Chondrocyte (in vitro differentiated cells): ENCODE measurements around the gene NCAPD2. TPM values are rescaled to one million over a fixed set of nuclear protein-coding genes. Genes with fewer than 3 reads are reported as not detected.
"Not testable (repeated sequence)": the region's sequence is repeated elsewhere in the genome, so short reads cannot be mapped to it uniquely, and the experiment has no call there.

Experiments
- DNase-seq: peaks from one replicate; pipeline ENCODE4 v3.0.0; 2021; ENCODE audit warnings: mixed read lengths, low spot score
- H3K27ac Mint-ChIP-seq: one replicate; pipeline ENCODE4 v1.8.0; 2021; ENCODE audit warnings: mild to moderate bottlenecking, moderate library complexity, mixed read lengths; ENCODE audit not compliant: unreplicated experiment
- H3K27me3 Mint-ChIP-seq: 2 replicates; pipeline ENCODE4 v1.8.0; 2021; ENCODE audit warnings: low read depth, mixed read lengths
- H3K36me3 Mint-ChIP-seq: 2 replicates; pipeline ENCODE4 v1.8.0; 2021; ENCODE audit warnings: low read depth, mixed read lengths
- H3K4me1 Mint-ChIP-seq: 2 replicates; pipeline ENCODE4 v1.8.0; 2021; ENCODE audit warnings: low read depth, mild to moderate bottlenecking, mixed read lengths
- H3K4me3 Mint-ChIP-seq: one replicate; pipeline ENCODE4 v1.8.0; 2021; ENCODE audit warnings: mild to moderate bottlenecking, moderate library complexity, mixed read lengths; ENCODE audit not compliant: unreplicated experiment
- H3K9me3 Mint-ChIP-seq: 2 replicates; pipeline ENCODE4 v1.8.0; 2021; ENCODE audit warnings: low read depth, mixed read lengths
- CTCF ChIP-seq: fragments of 200-600 bp; sonication (generic); IDR thresholded peaks from 2 replicates; pipeline ENCODE4 v1.5.0; 2021; ENCODE audit warnings: antibody characterized with exemption, mild to moderate bottlenecking, moderate library complexity
- total RNA-seq: library from RNA; stranded (reverse); gene quantifications from 3 replicates; pipeline ENCODE4 v1.2.1, GENCODE V29; 2021

NCAPD2 gene
- total RNA-seq, 1 donor from 2014 or later: 23.0 TPM

DNA sequence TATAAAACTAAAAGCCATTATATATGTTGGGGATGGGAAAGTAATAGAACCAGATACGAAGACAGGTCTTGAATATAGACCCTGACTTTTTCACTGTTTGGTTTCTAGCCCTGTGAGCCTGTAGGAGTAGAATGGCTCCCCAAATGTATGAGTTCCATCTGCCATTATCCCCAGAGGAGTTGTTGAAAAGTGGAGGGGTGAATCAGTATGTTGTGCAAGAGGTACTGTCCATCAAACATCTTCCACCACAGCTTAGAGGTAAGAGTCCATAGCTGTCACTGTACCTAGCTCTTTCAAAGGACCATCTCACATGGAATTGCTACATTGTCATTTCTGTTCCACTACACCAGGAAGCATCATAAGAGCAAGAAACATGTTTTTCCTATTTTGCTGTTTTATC, 1.1 kb downstream of the NCAPD2 start:
- Mint-ChIP-seq H3K4me3 (peak overlapping the region; percentile 95), H3K27ac (no peak overlapping the region), H3K4me1 (peaks cover 24% of the 10 kb centered on the region), H3K36me3 (peaks cover 8% of the 10 kb centered on the region), H3K27me3 (no peaks in the 10 kb centered on the region), H3K9me3 (no peaks in the 10 kb centered on the region)
- no peak for DNase-seq
- TF ChIP-seq CTCF: no peak

DNA sequence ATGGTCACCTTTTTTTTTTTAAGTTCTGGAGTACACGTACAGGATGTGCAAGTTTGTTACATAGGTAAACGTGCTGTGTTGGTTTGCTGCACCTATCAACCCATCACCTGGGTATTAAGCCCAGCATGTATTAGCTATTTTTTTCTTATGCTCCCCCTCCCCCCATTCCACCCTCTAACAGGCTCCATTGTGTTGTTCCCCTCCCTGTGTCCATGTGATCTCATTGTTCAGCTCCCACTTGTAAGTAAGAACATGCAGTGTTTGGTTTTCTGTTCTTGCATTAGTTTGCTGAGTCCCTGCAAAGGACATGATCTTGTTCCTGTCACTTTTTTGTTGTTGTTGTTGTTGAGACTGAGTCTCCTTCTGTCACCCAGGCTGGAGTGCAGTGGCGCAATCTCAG, 3.4 kb downstream of the NCAPD2 start:
- peaks cover 18% of the 10 kb centered on the region for H3K4me1 Mint-ChIP-seq
- not testable (repeated sequence) for H3K36me3 Mint-ChIP-seq, H3K9me3 Mint-ChIP-seq, DNase-seq, H3K4me3 Mint-ChIP-seq, H3K27me3 Mint-ChIP-seq, H3K27ac Mint-ChIP-seq

DNA sequence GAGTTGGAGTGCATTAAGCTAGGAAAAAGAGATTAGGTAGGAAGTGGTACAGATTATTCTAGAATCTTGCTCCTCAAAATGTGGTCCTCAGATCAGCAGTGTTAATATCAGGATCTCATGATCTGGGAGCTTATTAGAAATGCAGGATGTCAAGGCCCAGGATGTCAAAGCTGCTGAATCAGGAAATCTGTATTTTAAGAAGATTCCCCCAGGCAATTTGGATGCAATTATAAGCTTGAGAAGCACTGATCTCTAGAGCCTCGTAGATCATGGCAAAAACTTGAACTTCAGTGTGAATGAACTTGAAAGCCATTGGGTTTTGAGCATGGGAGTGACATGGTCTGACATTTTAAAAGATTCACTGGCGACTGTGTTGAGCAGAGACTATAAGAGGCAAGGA, 6.6 kb downstream of the NCAPD2 start:
- H3K9me3 Mint-ChIP-seq: no peaks in the 10 kb centered on the region
- no peak overlapping the region for H3K4me3 Mint-ChIP-seq
- no peak overlapping the region for H3K27ac Mint-ChIP-seq
- no peaks in the 10 kb centered on the region for H3K27me3 Mint-ChIP-seq
- no peak for DNase-seq
- peaks cover 1% of the 10 kb centered on the region for H3K4me1 Mint-ChIP-seq
- H3K36me3 Mint-ChIP-seq: peaks cover 9% of the 10 kb centered on the region
- TF ChIP-seq CTCF: no peak

GRCh38 chr12:6507102-6507998, 13.4 kb downstream of the NCAPD2 start:
- DNase-seq: no peak
- H3K4me1 Mint-ChIP-seq: peaks cover 12% of the 10 kb centered on the region
- no peaks in the 10 kb centered on the region for H3K9me3 Mint-ChIP-seq
- no peak overlapping the region for H3K4me3 Mint-ChIP-seq
- peak overlapping the region; percentile 92 for H3K27ac Mint-ChIP-seq
- no peaks in the 10 kb centered on the region for H3K27me3 Mint-ChIP-seq
- peaks cover 17% of the 10 kb centered on the region for H3K36me3 Mint-ChIP-seq
- no peak for TF ChIP-seq CTCF

GRCh38 chr12:6508087-6508486, 14.2 kb downstream of the NCAPD2 start:
- Mint-ChIP-seq H3K4me1 (peaks cover 12% of the 10 kb centered on the region), H3K36me3 (peaks cover 23% of the 10 kb centered on the region), H3K27ac (peak overlapping the region; percentile 92), H3K9me3 (no peaks in the 10 kb centered on the region), H3K4me3 (no peak overlapping the region), H3K27me3 (no peaks in the 10 kb centered on the region)
- DNase-seq: no peak
- TF ChIP-seq CTCF: no peak

DNA sequence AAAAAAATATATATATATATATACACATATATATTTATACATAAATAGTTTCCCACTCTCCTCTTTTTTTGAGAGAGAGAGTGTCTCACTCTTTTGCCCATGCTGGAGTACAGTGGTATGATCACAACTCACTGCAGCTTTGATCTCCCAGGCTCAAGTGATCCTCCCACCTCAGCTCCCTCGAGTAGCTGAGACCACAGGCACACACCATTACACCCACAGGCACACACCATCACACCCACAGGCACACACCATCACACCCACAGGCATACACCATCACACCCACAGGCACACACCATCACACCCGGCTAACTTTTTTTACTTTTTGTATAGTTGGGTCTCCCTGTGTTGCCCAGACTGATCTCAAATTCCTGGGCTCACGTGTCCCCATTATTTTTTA, 26.3 kb downstream of the NCAPD2 start:
- Mint-ChIP-seq H3K4me3 (no peak overlapping the region), H3K27ac (no peak overlapping the region), H3K36me3 (peaks cover 41% of the 10 kb centered on the region)

More for the DNA sequence above, 26.3 kb downstream of the NCAPD2 start:
- DNase-seq: no peak
- TF ChIP-seq CTCF: no peak
- Mint-ChIP-seq H3K4me1 (no peaks in the 10 kb centered on the region), H3K9me3 (no peaks in the 10 kb centered on the region), H3K27me3 (no peaks in the 10 kb centered on the region)
